OCI-LY1 (cell line): ENCODE data around the gene EXOSC2.

Experiments used
- H2AFZ ChIP-seq: fragments of 200-600 bp; sonication (generic), shearing (Covaris generic); 2 replicates; pipeline ENCODE4 v1.6.0; 2014; ENCODE audit warnings: antibody characterized with exemption, mild to moderate bottlenecking, low read length
- H3F3A ChIP-seq: fragments of 200-600 bp; sonication (generic), shearing (Covaris generic); 2 replicates; pipeline ENCODE4 v1.6.0; 2014; ENCODE audit warnings: mild to moderate bottlenecking, antibody characterized with exemption, low read length, moderate library complexity; ENCODE audit not compliant: insufficient read depth
- H3K27ac ChIP-seq: fragments of 200-600 bp; sonication (generic); 2 replicates; pipeline ENCODE4 v1.5.1; 2014; ENCODE audit warnings: low read length, mixed run types, mild to moderate bottlenecking, low read depth; ENCODE audit not compliant: poor library complexity, severe bottlenecking
- H3K27me3 ChIP-seq: fragments of 200-600 bp; sonication (generic); 2 replicates; pipeline ENCODE4 v1.6.0; 2014; ENCODE audit warnings: antibody characterized with exemption, mild to moderate bottlenecking, low read length, moderate library complexity; ENCODE audit not compliant: insufficient read depth
- H3K36me3 ChIP-seq: fragments of 200-600 bp; sonication (generic); 2 replicates; pipeline ENCODE4 v1.6.1; 2014; ENCODE audit warnings: mild to moderate bottlenecking, antibody characterized with exemption, low read length, moderate library complexity, mixed read lengths; ENCODE audit not compliant: insufficient read depth
- H3K4me1 ChIP-seq: fragments of 200-600 bp; sonication (generic); 2 replicates; pipeline ENCODE4 v1.5.1; 2014; ENCODE audit warnings: mild to moderate bottlenecking, low read length, moderate library complexity; ENCODE audit not compliant: insufficient read depth, severe bottlenecking
- H3K4me2 ChIP-seq: fragments of 200-600 bp; sonication (generic), shearing (Covaris generic); 2 replicates; pipeline ENCODE4 v1.6.1; 2014; ENCODE audit warnings: low read length
- H3K4me3 ChIP-seq: fragments of 200-600 bp; sonication (generic); 2 replicates; pipeline ENCODE4 v1.5.1; 2014; ENCODE audit warnings: low read length, low read depth, mild to moderate bottlenecking, mixed read lengths; ENCODE audit not compliant: poor library complexity, severe bottlenecking
- H3K79me2 ChIP-seq: fragments of 200-600 bp; shearing (Covaris generic); 2 replicates; pipeline ENCODE4 v1.6.1; 2016; ENCODE audit warnings: mixed run types, low read length, mixed read lengths; ENCODE audit not compliant: insufficient read depth
- H3K9ac ChIP-seq: fragments of 200-600 bp; sonication (generic), shearing (Covaris generic); 2 replicates; pipeline ENCODE4 v1.6.1; 2014; ENCODE audit warnings: mild to moderate bottlenecking, low read length, mixed read lengths
- H3K9me2 ChIP-seq: fragments of 200-600 bp; sonication (generic), shearing (Covaris generic); 2 replicates; pipeline ENCODE4 v1.6.1; 2014; ENCODE audit warnings: low read depth, mild to moderate bottlenecking, low read length, mixed read lengths
- H3K9me3 ChIP-seq: fragments of 200-600 bp; shearing (Covaris generic); 2 replicates; pipeline ENCODE4 v1.6.1; 2014; ENCODE audit warnings: low read length, mixed read lengths
- H4K20me1 ChIP-seq: fragments of 200-600 bp; sonication (generic), shearing (Covaris generic); 2 replicates; pipeline ENCODE4 v1.6.0; 2016; ENCODE audit warnings: mild to moderate bottlenecking, low read length; ENCODE audit not compliant: insufficient read depth
- CTCF ChIP-seq: fragments of 200-600 bp; sonication (generic), shearing (Covaris generic); IDR thresholded peaks from 2 replicates; pipeline ENCODE4 v1.5.1; 2017; ENCODE audit warnings: mild to moderate bottlenecking, antibody characterized with exemption, low read length, moderate library complexity, mixed read lengths
- EZH2 ChIP-seq: fragments of 200-600 bp; sonication (generic), shearing (Covaris generic); IDR thresholded peaks from 2 replicates; pipeline ENCODE4 v1.8.0; 2017; ENCODE audit warnings: borderline replicate concordance, mixed run types, mild to moderate bottlenecking, antibody characterized with exemption, low read length, moderate library complexity, mixed read lengths

Gene EXOSC2

GRCh38 chr9:130743656-130744055, 50.1 kb downstream of the EXOSC2 start:
- Histone ChIP-seq H3F3A (no peaks in the 10 kb centered on the region), H3K4me1 (no peaks in the 10 kb centered on the region), H3K9me2 (no peaks in the 10 kb centered on the region), H4K20me1 (no peaks in the 10 kb centered on the region), H3K79me2 (no peaks in the 10 kb centered on the region), H3K9ac (no peak overlapping the region), H3K4me2 (no peak overlapping the region), H3K9me3 (no peaks in the 10 kb centered on the region), H3K4me3 (no peak overlapping the region), H3K27me3 (no peaks in the 10 kb centered on the region), H3K27ac (no peak overlapping the region), H2AFZ (no peak overlapping the region), H3K36me3 (no peaks in the 10 kb centered on the region; the same call in 1 of the 2 replicates)
- no peak for TF ChIP-seq EZH2
- TF ChIP-seq CTCF: no peak

GRCh38 chr9:130745210-130745800, 51.7 kb downstream of the EXOSC2 start:
- Histone ChIP-seq H3K4me1 (no peaks in the 10 kb centered on the region), H3K9me3 (no peaks in the 10 kb centered on the region), H3K27ac (no peak overlapping the region), H3K36me3 (no peaks in the 10 kb centered on the region; the same call in 1 of the 2 replicates), H3K9ac (no peak overlapping the region), H3K4me3 (no peak overlapping the region), H3K9me2 (no peaks in the 10 kb centered on the region), H3F3A (no peaks in the 10 kb centered on the region), H3K27me3 (no peaks in the 10 kb centered on the region), H2AFZ (no peak overlapping the region), H3K4me2 (no peak overlapping the region), H4K20me1 (no peaks in the 10 kb centered on the region), H3K79me2 (no peaks in the 10 kb centered on the region)
- TF ChIP-seq CTCF: no peak
- no peak for TF ChIP-seq EZH2

GRCh38 chr9:130745829-130746228, 52.2 kb downstream of the EXOSC2 start:
- H4K20me1 ChIP-seq: no peaks in the 10 kb centered on the region
- no peaks in the 10 kb centered on the region for H3F3A ChIP-seq
- no peak overlapping the region for H3K4me3 ChIP-seq
- H3K9me3 ChIP-seq: no peaks in the 10 kb centered on the region
- H3K4me2 ChIP-seq: no peak overlapping the region
- H3K36me3 ChIP-seq: no peaks in the 10 kb centered on the region; the same call in 1 of the 2 replicates
- H3K9me2 ChIP-seq: no peaks in the 10 kb centered on the region
- no peak overlapping the region for H3K27ac ChIP-seq
- no peaks in the 10 kb centered on the region for H3K79me2 ChIP-seq
- no peak overlapping the region for H2AFZ ChIP-seq
- TF ChIP-seq EZH2 (no peak), CTCF (no peak)
- no peaks in the 10 kb centered on the region for H3K27me3 ChIP-seq
- no peak overlapping the region for H3K9ac ChIP-seq
- H3K4me1 ChIP-seq: no peaks in the 10 kb centered on the region
